B cell (primary cell): ENCODE results near the gene ZNF716. TPM values are rescaled to one million over a fixed set of nuclear protein-coding genes. Genes with fewer than 3 reads are reported as not detected.
"Not testable (repeated sequence)": the region's sequence is repeated elsewhere in the genome, so short reads cannot be mapped to it uniquely, and the experiment has no call there.

Experiments used
- ATAC-seq: fragments of 200-7000 bp; cut with Tn5 transposase; one replicate; pipeline ENCODE4 v1.10.0; 2021; ENCODE audit warnings: low read depth, mild to moderate bottlenecking, moderate number of reproducible peaks, moderate library complexity
- CTCF ChIA-PET: fragments of 350-600 bp; sonication (Branson Sonifier 250); formaldehyde crosslinking; loops from one replicate; lab custom pipeline; 2021; ENCODE audit warnings: antibody characterized with exemption, inconsistent platforms; lab: Charles Lee
- POLR2A ChIA-PET: fragments of 350-600 bp; sonication (Branson Sonifier 250); formaldehyde crosslinking; loops from one replicate; lab custom pipeline; 2021; ENCODE audit warnings: antibody characterized with exemption; lab: Charles Lee
- DNase-seq: peaks from one replicate; pipeline ENCODE4 v3.0.0; 2013
- H2AFZ ChIP-seq: 2 replicates; pipeline ENCODE4 v1.6.1; 2012; ENCODE audit warnings: mild to moderate bottlenecking, low read depth, low read length; ENCODE audit not compliant: insufficient read depth, poor library complexity, severe bottlenecking
- H3K27ac ChIP-seq, 2 donors: 1 replicate in 1 of 2; 2 replicates in 1 of 2; pipeline ENCODE4 v1.5.1; 2012 to 2013; ENCODE audit warnings: low read length in 2 of 2, mild to moderate bottlenecking in 2 of 2, moderate library complexity in 1 of 2
- H3K27me3 ChIP-seq, 4 experiments: fragments of 200-600 bp in 1 of 4; sonication (generic) in 1 of 4; replicated peaks in 1 of 4; 1 replicate in 2 of 4; 2 replicates in 2 of 4; pipeline versions ENCODE4 v1.6.1 to v1.7.0; 2013 to 2016; ENCODE audit warnings: low read length in 3 of 4, mild to moderate bottlenecking in 2 of 4, mixed read lengths in 1 of 4, moderate library complexity in 1 of 4; ENCODE audit not compliant: insufficient read depth in 4 of 4, control insufficient read depth in 3 of 4; ENCODE audit errors: control extremely low read depth in 1 of 4
- H3K36me3 ChIP-seq, 2 experiments: replicated peaks in 1 of 2; 1 replicate in 1 of 2; 2 replicates in 1 of 2; pipeline versions ENCODE4 v1.6.1 to v1.7.1; 2013; ENCODE audit warnings: low read length in 1 of 2; ENCODE audit not compliant: insufficient read depth in 2 of 2, control insufficient read depth in 1 of 2; ENCODE audit errors: control extremely low read depth in 1 of 2, extremely low read depth in 1 of 2
- H3K4me1 ChIP-seq, 2 donors: fragments of 200-600 bp in 1 of 2; sonication (generic) in 1 of 2; 1 replicate in 1 of 2; 2 replicates in 1 of 2; pipeline versions ENCODE4 v1.5.1 to v1.6.1; 2013 to 2017; ENCODE audit warnings: low read length in 2 of 2; ENCODE audit not compliant: control insufficient read depth in 2 of 2, insufficient read depth in 2 of 2
- H3K4me2 ChIP-seq: replicated peaks from 2 replicates; pipeline ENCODE3; 2012; ENCODE audit warnings: mild to moderate bottlenecking, low read depth, low read length; ENCODE audit not compliant: poor library complexity, severe bottlenecking
- H3K4me3 ChIP-seq, 5 experiments: fragments of 200-600 bp in 1 of 5; sonication (generic) in 1 of 5; 1 replicate in 3 of 5; 2 replicates in 2 of 5; pipeline versions ENCODE4 v1.5.1 to v1.7.0; 2011 to 2016; ENCODE audit warnings: low read length in 4 of 5, mild to moderate bottlenecking in 4 of 5, low read depth in 2 of 5, control low read depth in 1 of 5, moderate library complexity in 1 of 5; ENCODE audit not compliant: insufficient read depth in 1 of 5; ENCODE audit errors: control extremely low read depth in 1 of 5, extremely low read depth in 1 of 5
- H3K79me2 ChIP-seq: fragments of 200-600 bp; sonication (generic); one replicate; pipeline ENCODE4 v1.6.0; 2016; ENCODE audit warnings: low read length; ENCODE audit not compliant: control insufficient read depth, insufficient read depth
- H3K9ac ChIP-seq: fragments of 200-600 bp; sonication (generic); 2 replicates; pipeline ENCODE4 v1.6.1; 2017; ENCODE audit warnings: mild to moderate bottlenecking, low read length, moderate library complexity
- H3K9me3 ChIP-seq, 3 donors: one replicate each; pipeline versions ENCODE4 v1.6.1 to v1.7.1; 2013; ENCODE audit warnings: low read length in 2 of 3; ENCODE audit not compliant: control insufficient read depth in 2 of 3, insufficient read depth in 1 of 3; ENCODE audit errors: control extremely low read depth in 1 of 3
- H4K20me1 ChIP-seq: 2 replicates; pipeline ENCODE4 v1.6.0; 2012; ENCODE audit warnings: mild to moderate bottlenecking, low read length; ENCODE audit not compliant: insufficient read depth, control insufficient read depth, poor library complexity, severe bottlenecking
- H3K27ac Mint-ChIP-seq: one replicate; pipeline ENCODE4 v1.8.0; 2021; ENCODE audit warnings: mixed read lengths
- H3K27me3 Mint-ChIP-seq: one replicate; pipeline ENCODE4 v1.8.0; 2021; ENCODE audit warnings: mixed read lengths
- H3K4me1 Mint-ChIP-seq: one replicate; pipeline ENCODE4 v1.8.0; 2021; ENCODE audit warnings: mixed read lengths
- H3K4me3 Mint-ChIP-seq: one replicate; pipeline ENCODE4 v1.8.0; 2021; ENCODE audit warnings: mixed read lengths
- H3K9me3 Mint-ChIP-seq: one replicate; pipeline ENCODE4 v1.8.0; 2022; ENCODE audit warnings: mixed read lengths; ENCODE audit not compliant: insufficient read depth
- CTCF ChIP-seq: fragments of 200-600 bp; IDR thresholded peaks from one replicate; pipeline ENCODE4 v1.8.0; 2022; ENCODE audit warnings: antibody characterized with exemption, mild to moderate bottlenecking
- EZH2 ChIP-seq: IDR thresholded peaks from 2 replicates; pipeline ENCODE4 v1.6.1; 2012; ENCODE audit warnings: borderline replicate concordance, low read depth, mild to moderate bottlenecking, moderate library complexity, low read length; ENCODE audit not compliant: insufficient read depth, poor library complexity, severe bottlenecking
- WGBS: methylation state at CpG from one replicate; pipeline ENCODE4 v1.1.5; 2013; ENCODE audit warnings: missing lambda C conversion rate; ENCODE audit not compliant: insufficient coverage; 5-methylcytosine and 5-hydroxymethylcytosine counted together
- intact Hi-C: fragments of 100-400 bp; cut with micrococcal nuclease; formaldehyde crosslinking; loops from one replicate; pipeline ENCODE4 v1.10.0; 2022
- polyA minus RNA-seq: library from RNA; depleted of rRNA, polyadenylated mRNA; stranded (reverse); fragments of >200 nt; gene quantifications from 2 replicates; pipeline ENCODE4 v1.2.3, GENCODE V29; 2012
- polyA plus RNA-seq: library from polyadenylated mRNA; depleted of rRNA; stranded (reverse); fragments of >200 nt; gene quantifications from 2 replicates; pipeline ENCODE4 v1.2.3, GENCODE V29; 2012
- total RNA-seq, 2 donors: library from RNA; stranded (reverse); fragments of 120-200 nt in 1 of 2; gene quantifications; 1 replicate in 1 of 2; 2 replicates in 1 of 2; pipeline versions ENCODE4 v1.2.3 to v1.2.4, GENCODE V29; 2013 to 2022

The ZNF716 gene
- total RNA-seq, result not detected in 2 replicates
- not detected for total RNA-seq (2013)
- not detected in 2 replicates for polyA plus RNA-seq
- polyA minus RNA-seq, result not detected in 2 replicates

- Histone ChIP-seq H2AFZ (no peak within 1 kb of the TSS), H3K27me3 (no peaks in the 10 kb centered on the region), H3K4me2 (no peak within 1 kb of the TSS), H3K79me2 (no peaks in the 10 kb centered on the region), H3K4me3 (no peak within 1 kb of the TSS), H3K9me3 (peaks cover 0 to 23% (median 4%) of the 10 kb centered on the region in 3 donors), H3K27ac (no peak within 1 kb of the TSS), H3K36me3 (no peaks in the 10 kb centered on the region), H4K20me1 (no peaks in the 10 kb centered on the region), H3K4me1 (no peaks in the 10 kb centered on the region), H3K9ac (no peak within 1 kb of the TSS)
- H3K9me3 Mint-ChIP-seq, result peaks cover 8% of the 10 kb centered on the region
- ATAC-seq (no peak), DNase-seq (no peak)
- H3K27ac Mint-ChIP-seq, result no peak within 1 kb of the TSS
- TF ChIP-seq CTCF, result no peak
- TF ChIP-seq EZH2, result no peak
- ChIA-PET POLR2A (no interaction called here), CTCF (no interaction called here)
- intact Hi-C loops, result no loop called here
- no peaks in the 10 kb centered on the region for H3K4me1 Mint-ChIP-seq
- 91% methylated on average over 10 of the region's 10 CpGs for WGBS
- H3K4me3 Mint-ChIP-seq, result no peak within 1 kb of the TSS
- H3K27me3 Mint-ChIP-seq, result no peaks in the 10 kb centered on the region
Measured at GRCh38 chr7:57449904-57450303, at the start of gene ZNF716. TSS of gene ZNF716 (plus strand) at chr7:57450177. CDS start at chr7:57450289, 112 bp downstream.

GRCh38 chr7:57400531-57401155, 49.3 kb upstream of the ZNF716 start:
- no peaks in the 10 kb centered on the region for H3K79me2 ChIP-seq
- no peaks in the 10 kb centered on the region for H3K27me3 ChIP-seq
- no peak overlapping the region for H3K4me3 ChIP-seq
- TF ChIP-seq EZH2 (no peak), CTCF (no peak)
- 87% methylated on average over 10 of the region's 10 CpGs for WGBS
- intact Hi-C loops, result no loop called here
- no peaks in the 10 kb centered on the region for H4K20me1 ChIP-seq
- H3K4me3 Mint-ChIP-seq, result no peak overlapping the region
- ATAC-seq, result no peak
- no peak overlapping the region for H3K27ac ChIP-seq
- H2AFZ ChIP-seq, result no peak overlapping the region
- no peak overlapping the region for H3K4me2 ChIP-seq
- peaks cover 0 to 65% (median 0%) of the 10 kb centered on the region in 3 donors for H3K9me3 ChIP-seq
- ChIA-PET CTCF (no interaction called here), POLR2A (no interaction called here)
- DNase-seq, result no peak
- H3K27me3 Mint-ChIP-seq, result no peaks in the 10 kb centered on the region
- H3K27ac Mint-ChIP-seq, result no peak overlapping the region
- no peaks in the 10 kb centered on the region for H3K4me1 ChIP-seq
- H3K9ac ChIP-seq, result no peak overlapping the region
- no peaks in the 10 kb centered on the region for H3K36me3 ChIP-seq
- H3K4me1 Mint-ChIP-seq, result no peaks in the 10 kb centered on the region
- peaks cover 8% of the 10 kb centered on the region for H3K9me3 Mint-ChIP-seq

- H4K20me1 ChIP-seq, H3K4me3 ChIP-seq, H3K4me2 ChIP-seq, H3K36me3 ChIP-seq, H3K27me3 Mint-ChIP-seq, H3K4me1 Mint-ChIP-seq, H3K27ac ChIP-seq, H3K27ac Mint-ChIP-seq, intact Hi-C loops, H3K4me1 ChIP-seq, CTCF ChIA-PET, H3K4me3 Mint-ChIP-seq, H2AFZ ChIP-seq, H3K27me3 ChIP-seq, POLR2A ChIA-PET, ATAC-seq, H3K9me3 Mint-ChIP-seq, DNase-seq, H3K9ac ChIP-seq, H3K79me2 ChIP-seq: not testable (repeated sequence)
- 94% methylated on average over 14 of the region's 16 CpGs for WGBS
- peaks cover 0 to 57% (median 0%) of the 10 kb centered on the region in 3 donors for H3K9me3 ChIP-seq
Measured at GRCh38 chr7:57403051-57403450, 46.9 kb upstream of the ZNF716 start.
